H9 (cell line): Measurements from ENCODE around the gene GSG1L2. TPM values are rescaled to one million over a fixed set of nuclear protein-coding genes. Genes with fewer than 3 reads are reported as not detected.

ENCODE experiments used
- DNase-seq: peaks from one replicate; pipeline ENCODE4 v3.0.0-alpha.2; 2017
- H2AFZ ChIP-seq: one replicate; pipeline ENCODE4 v1.6.1; 2013; ENCODE audit warnings: mild to moderate bottlenecking, low read length, control low read depth, moderate library complexity
- H2AK5ac ChIP-seq: 2 replicates; pipeline ENCODE4 v1.6.1; 2013; ENCODE audit warnings: low read length, control low read depth, mixed read lengths; ENCODE audit not compliant: insufficient read length
- H2BK120ac ChIP-seq: one replicate; pipeline ENCODE4 v1.6.1; 2013; ENCODE audit warnings: low read depth, mild to moderate bottlenecking, low read length, control low read depth, inconsistent platforms; ENCODE audit not compliant: poor library complexity, severe bottlenecking
- H2BK12ac ChIP-seq: 2 replicates; pipeline ENCODE4 v1.6.1; 2013; ENCODE audit warnings: low read length, control low read depth, mixed read lengths, low read depth; ENCODE audit not compliant: insufficient read length
- H2BK15ac ChIP-seq: 2 replicates; pipeline ENCODE4 v1.6.1; 2013; ENCODE audit warnings: low read depth, low read length, control low read depth
- H2BK20ac ChIP-seq: one replicate; pipeline ENCODE4 v1.6.1; 2013; ENCODE audit warnings: low read depth, mild to moderate bottlenecking, low read length, control low read depth, inconsistent platforms; ENCODE audit not compliant: poor library complexity, severe bottlenecking
- H2BK5ac ChIP-seq: 2 replicates; pipeline ENCODE4 v1.6.1; 2013; ENCODE audit warnings: low read length, control low read depth, mixed read lengths; ENCODE audit not compliant: insufficient read length
- H3K14ac ChIP-seq: 2 replicates; pipeline ENCODE4 v1.6.1; 2013; ENCODE audit warnings: low read length, control low read depth; ENCODE audit not compliant: insufficient read depth
- H3K18ac ChIP-seq: 2 replicates; pipeline ENCODE4 v1.6.1; 2013; ENCODE audit warnings: low read depth, mild to moderate bottlenecking, mixed read lengths, low read length, control low read depth; ENCODE audit not compliant: insufficient read length
- H3K23ac ChIP-seq: 2 replicates; pipeline ENCODE4 v1.6.1; 2013; ENCODE audit warnings: low read length, control low read depth, mixed read lengths, low read depth; ENCODE audit not compliant: insufficient read length
- H3K23me2 ChIP-seq: 2 replicates; pipeline ENCODE4 v1.6.1; 2013; ENCODE audit warnings: low read depth, mild to moderate bottlenecking, mixed read lengths, low read length, control low read depth; ENCODE audit not compliant: insufficient read length, poor library complexity, severe bottlenecking
- H3K27ac ChIP-seq: 2 replicates; pipeline ENCODE4 v1.5.1; 2013; ENCODE audit warnings: low read length, control low read depth, mixed read lengths, low read depth; ENCODE audit not compliant: insufficient read length
- H3K27me3 ChIP-seq: 2 replicates; pipeline ENCODE4 v1.6.1; 2013; ENCODE audit warnings: low read length, control low read depth, inconsistent platforms; ENCODE audit not compliant: insufficient read depth
- H3K4ac ChIP-seq: 2 replicates; pipeline ENCODE4 v1.6.1; 2013; ENCODE audit warnings: low read depth, mild to moderate bottlenecking, control low read depth, inconsistent platforms, low read length, moderate library complexity
- H3K4me1 ChIP-seq: 2 replicates; pipeline ENCODE4 v1.6.1; 2013; ENCODE audit warnings: low read length, control low read depth, inconsistent platforms; ENCODE audit not compliant: insufficient read depth
- H3K4me2 ChIP-seq: 2 replicates; pipeline ENCODE4 v1.6.1; 2013; ENCODE audit warnings: low read length, control low read depth, mixed read lengths; ENCODE audit not compliant: insufficient read length, insufficient read depth
- H3K56ac ChIP-seq: 2 replicates; pipeline ENCODE4 v1.6.1; 2013; ENCODE audit warnings: low read depth, mild to moderate bottlenecking, mixed read lengths, low read length, control low read depth; ENCODE audit not compliant: insufficient read length
- H3K79me1 ChIP-seq: 2 replicates; pipeline ENCODE4 v1.6.1; 2013; ENCODE audit warnings: low read depth, mild to moderate bottlenecking, moderate library complexity, low read length, control low read depth, inconsistent platforms; ENCODE audit not compliant: insufficient read depth, poor library complexity, severe bottlenecking
- H3K79me2 ChIP-seq: 2 replicates; pipeline ENCODE4 v1.6.1; 2013; ENCODE audit warnings: low read length, control low read depth, inconsistent platforms; ENCODE audit not compliant: insufficient read depth
- H3K9ac ChIP-seq: 2 replicates; pipeline ENCODE4 v1.6.1; 2013; ENCODE audit warnings: low read length, control low read depth, mixed read lengths; ENCODE audit not compliant: insufficient read length; ENCODE audit errors: extremely low read depth
- H3K9me3 ChIP-seq: one replicate; pipeline ENCODE4 v1.6.1; 2013; ENCODE audit warnings: low read depth, low read length, inconsistent platforms; ENCODE audit not compliant: control insufficient read depth
- H3T11ph ChIP-seq: one replicate; pipeline ENCODE4 v1.6.1; 2013; ENCODE audit warnings: mild to moderate bottlenecking, low read length, control low read depth, inconsistent platforms
- H4K20me1 ChIP-seq: one replicate; pipeline ENCODE4 v1.6.1; 2013; ENCODE audit not compliant: control insufficient read depth, insufficient read length, insufficient read depth
- H4K5ac ChIP-seq: 2 replicates; pipeline ENCODE4 v1.6.1; 2013; ENCODE audit warnings: low read depth, mild to moderate bottlenecking, mixed read lengths, low read length, control low read depth; ENCODE audit not compliant: insufficient read length
- H4K8ac ChIP-seq: replicated peaks from 2 replicates; pipeline ENCODE4 v1.6.1; 2013; ENCODE audit warnings: low read length, control low read depth, mixed read lengths, low read depth; ENCODE audit not compliant: insufficient read length
- H4K91ac ChIP-seq: 2 replicates; pipeline ENCODE4 v1.6.1; 2013; ENCODE audit warnings: low read depth, mild to moderate bottlenecking, moderate library complexity, mixed read lengths, low read length, control low read depth; ENCODE audit not compliant: insufficient read length
- H3K27ac Mint-ChIP-seq, 3 experiments: 2 replicates in 2 of 3; 3 replicates in 1 of 3; pipeline ENCODE4 v1.8.0; 2020 to 2021; ENCODE audit warnings: mixed read lengths in 3 of 3, mild to moderate bottlenecking in 1 of 3, moderate library complexity in 1 of 3
- H3K27me3 Mint-ChIP-seq: 2 replicates; pipeline ENCODE4 v1.8.0; 2021; ENCODE audit warnings: low read depth, mild to moderate bottlenecking, moderate library complexity, mixed read lengths
- H3K36me3 Mint-ChIP-seq, 3 experiments: 2 replicates in 2 of 3; 3 replicates in 1 of 3; pipeline ENCODE4 v1.8.0; 2020 to 2021; ENCODE audit warnings: low read depth in 3 of 3, mixed read lengths in 3 of 3; ENCODE audit not compliant: insufficient read depth in 1 of 3
- H3K4me1 Mint-ChIP-seq, 2 experiments: 2 replicates each; pipeline ENCODE4 v1.8.0; 2020; ENCODE audit warnings: mixed read lengths in 2 of 2
- H3K4me3 Mint-ChIP-seq, 2 experiments: 2 replicates in 1 of 2; 3 replicates in 1 of 2; pipeline ENCODE4 v1.8.0; 2020 to 2021; ENCODE audit warnings: mild to moderate bottlenecking in 2 of 2, mixed read lengths in 2 of 2, moderate library complexity in 1 of 2
- H3K9me3 Mint-ChIP-seq, 2 experiments: 2 replicates in 1 of 2; 3 replicates in 1 of 2; pipeline ENCODE4 v1.8.0; 2020; ENCODE audit warnings: mild to moderate bottlenecking in 2 of 2, mixed read lengths in 2 of 2, moderate library complexity in 1 of 2
- CTCF ChIP-seq: fragments of 200-600 bp; sonication (generic); conservative IDR thresholded peaks from 3 replicates; pipeline ENCODE4 v1.8.0; 2021; ENCODE audit warnings: antibody characterized with exemption, mild to moderate bottlenecking
- WGBS: extraction: QIAGEN DNeasy Blood & Tissue Kit; methylation state at CpG from one replicate; pipeline ENCODE4 v1.1.7; 2013; ENCODE audit warnings: missing lambda C conversion rate, low lambda C conversion rate, mixed read lengths; ENCODE audit not compliant: insufficient read length; ENCODE audit errors: extremely low coverage; 5-methylcytosine and 5-hydroxymethylcytosine counted together
- total RNA-seq: library from RNA; stranded (reverse); gene quantifications from 2 replicates; pipeline ENCODE4 v1.2.1, GENCODE V29; 2021

The GSG1L2 gene
- total RNA-seq, 1 experiment from 2014 or later, result not detected

GRCh38 chr17:9801505-9801904 is 20.4 kb downstream of the GSG1L2 start:
- no peak overlapping the region for H2BK12ac ChIP-seq
- H3K79me1 ChIP-seq, result no peaks in the 10 kb centered on the region
- H2BK120ac ChIP-seq, result no peak overlapping the region
- H3K4me3 Mint-ChIP-seq, result no peak overlapping the region
- H3K9me3 ChIP-seq, result no peaks in the 10 kb centered on the region
- no peak overlapping the region for H3K9ac ChIP-seq
- no peak overlapping the region for H3K27ac Mint-ChIP-seq
- H4K91ac ChIP-seq, result no peak overlapping the region
- no peaks in the 10 kb centered on the region for H3K4me1 ChIP-seq
- H3K18ac ChIP-seq, result no peak overlapping the region
- no peak overlapping the region for H3K56ac ChIP-seq
- H3K4me1 Mint-ChIP-seq, result no peaks in the 10 kb centered on the region
- no peaks in the 10 kb centered on the region for H3K9me3 Mint-ChIP-seq
- H3K4me2 ChIP-seq, result no peak overlapping the region
- no peak overlapping the region for H4K5ac ChIP-seq
- no peaks in the 10 kb centered on the region for H3K23me2 ChIP-seq
- no peak overlapping the region for H2BK20ac ChIP-seq
- H2BK15ac ChIP-seq, result no peak overlapping the region
- H3K27me3 Mint-ChIP-seq, result peaks cover 11% of the 10 kb centered on the region
- no peak overlapping the region for H3K27ac ChIP-seq
- H2AFZ ChIP-seq, result no peak overlapping the region
- DNase-seq, result no peak
- H3K27me3 ChIP-seq, result no peaks in the 10 kb centered on the region
- no peak for TF ChIP-seq CTCF
- no peak overlapping the region for H4K8ac ChIP-seq
- H2AK5ac ChIP-seq, result no peak overlapping the region
- no peak overlapping the region for H3K14ac ChIP-seq
- no peak overlapping the region for H3K23ac ChIP-seq
- no peak overlapping the region for H2BK5ac ChIP-seq
- no peaks in the 10 kb centered on the region for H4K20me1 ChIP-seq
- no peaks in the 10 kb centered on the region for H3K79me2 ChIP-seq
- no peak overlapping the region for H3T11ph ChIP-seq
- H3K4ac ChIP-seq, result no peak overlapping the region
- no CpG with 5 or more reads among the region's 2 CpGs for WGBS
- no peaks in the 10 kb centered on the region for H3K36me3 Mint-ChIP-seq
